ENCODE measurements around the gene PSMD11. TPM values are rescaled to one million over a fixed set of nuclear protein-coding genes. Genes with fewer than 3 reads are reported as not detected.

The PSMD11 gene
- total and polyA plus RNA-seq, 7 donors: 118 to 326 (median 207) TPM

DNA sequence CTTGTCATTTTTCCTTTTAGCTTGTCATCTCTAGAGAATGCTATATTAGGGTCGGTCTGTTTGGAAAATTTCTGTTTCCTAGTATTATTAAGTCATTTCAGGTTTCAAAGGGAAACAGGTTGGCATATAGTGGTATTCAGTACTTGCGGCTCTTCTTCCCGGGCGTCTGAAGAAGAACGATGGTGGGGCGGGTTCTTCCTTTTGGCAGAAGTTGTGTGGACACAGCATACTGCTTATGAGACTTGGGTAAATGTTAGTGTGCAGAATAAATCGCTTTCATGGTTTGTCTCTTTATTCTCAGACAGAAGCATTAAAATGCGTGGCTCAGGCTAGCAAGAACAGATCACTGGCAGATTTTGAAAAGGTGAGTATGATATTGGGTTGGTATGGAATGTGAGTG is 32.9 kb downstream of the PSMD11 start:
- Histone ChIP-seq H3K36me3 (ENCODE audit: insufficient read depth in 1 of 2, low read depth in 1 of 2) (peaks cover 32 to 100% of the 10 kb centered on the region in 2 donors), H3K4me3 (no peak overlapping the region), H3K9me3 (no peaks in the 10 kb centered on the region), H3K27me3 (ENCODE audit: insufficient read depth in 3 of 3, low read length in 2 of 3) (no peaks in the 10 kb centered on the region), H3K4me1 (peaks cover 7% of the 10 kb centered on the region), H3K27ac (no peak overlapping the region)
- WGBS, 3 donors: 92 to 94% (median 93%) methylated on average over 8 of the region's 8 CpGs
- TF ChIP-seq, protein P1, sequence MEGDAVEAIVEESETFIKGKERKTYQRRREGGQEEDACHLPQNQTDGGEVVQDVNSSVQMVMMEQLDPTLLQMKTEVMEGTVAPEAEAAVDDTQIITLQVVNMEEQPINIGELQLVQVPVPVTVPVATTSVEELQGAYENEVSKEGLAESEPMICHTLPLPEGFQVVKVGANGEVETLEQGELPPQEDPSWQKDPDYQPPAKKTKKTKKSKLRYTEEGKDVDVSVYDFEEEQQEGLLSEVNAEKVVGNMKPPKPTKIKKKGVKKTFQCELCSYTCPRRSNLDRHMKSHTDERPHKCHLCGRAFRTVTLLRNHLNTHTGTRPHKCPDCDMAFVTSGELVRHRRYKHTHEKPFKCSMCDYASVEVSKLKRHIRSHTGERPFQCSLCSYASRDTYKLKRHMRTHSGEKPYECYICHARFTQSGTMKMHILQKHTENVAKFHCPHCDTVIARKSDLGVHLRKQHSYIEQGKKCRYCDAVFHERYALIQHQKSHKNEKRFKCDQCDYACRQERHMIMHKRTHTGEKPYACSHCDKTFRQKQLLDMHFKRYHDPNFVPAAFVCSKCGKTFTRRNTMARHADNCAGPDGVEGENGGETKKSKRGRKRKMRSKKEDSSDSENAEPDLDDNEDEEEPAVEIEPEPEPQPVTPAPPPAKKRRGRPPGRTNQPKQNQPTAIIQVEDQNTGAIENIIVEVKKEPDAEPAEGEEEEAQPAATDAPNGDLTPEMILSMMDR (IDR thresholded peaks at IDR 0.05): no peak
- no peak for DNase-seq
- intact Hi-C loops (cut with DNase I): loop anchor here in 1 of 2 donors (5.0 kb wide), 1 partner anchor 1965 kb away; no protein-coding TSS in a partner anchor
- no peak for ATAC-seq

DNA sequence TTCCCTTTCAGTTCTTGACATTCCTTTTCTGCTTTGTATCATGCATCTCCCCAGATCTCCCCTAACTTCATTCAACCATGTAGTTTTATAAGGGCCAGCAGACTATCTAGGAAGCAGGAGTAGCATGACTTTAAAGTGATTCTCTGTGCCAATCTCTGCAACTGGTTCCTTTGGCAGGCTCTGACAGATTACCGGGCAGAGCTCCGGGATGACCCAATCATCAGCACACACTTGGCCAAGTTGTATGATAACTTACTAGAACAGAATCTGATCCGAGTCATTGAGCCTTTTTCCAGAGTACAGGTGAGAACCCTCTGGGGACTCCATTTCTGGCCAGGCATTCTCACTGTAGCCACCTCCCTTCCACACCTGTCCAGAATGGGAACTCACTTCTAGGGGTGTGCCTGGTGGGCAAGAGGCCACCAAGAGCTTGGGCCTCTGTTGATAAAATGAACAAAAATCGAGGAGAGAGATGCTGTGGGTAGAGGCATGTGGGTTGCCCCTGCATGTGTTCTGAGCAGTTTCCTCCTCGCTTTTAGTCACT is 34.8 kb downstream of the PSMD11 start:
- Histone ChIP-seq H3K4me1 (peaks cover 11% of the 10 kb centered on the region), H3K27me3 (ENCODE audit: insufficient read depth in 3 of 3, low read length in 2 of 3) (no peaks in the 10 kb centered on the region), H3K36me3 (ENCODE audit: insufficient read depth in 1 of 2, low read depth in 1 of 2) (peaks cover 26 to 93% of the 10 kb centered on the region in 2 donors), H3K9me3 (no peaks in the 10 kb centered on the region), H3K27ac (peak overlapping the region; percentile 19), H3K4me3 (no peak overlapping the region)
- 43 to 51% (median 47%) methylated on average over 5 of the region's 5 CpGs for WGBS, 3 donors
- DNase-seq (no peak), ATAC-seq (peak; percentile 71 to 79 (median 74))
- intact Hi-C loops (cut with DNase I): loop anchor here in 1 of 2 donors (5.0 kb wide), 1 partner anchor 1967 kb away; no protein-coding TSS in a partner anchor
- TF ChIP-seq, protein P1 (IDR thresholded peaks at IDR 0.05): no peak

DNA sequence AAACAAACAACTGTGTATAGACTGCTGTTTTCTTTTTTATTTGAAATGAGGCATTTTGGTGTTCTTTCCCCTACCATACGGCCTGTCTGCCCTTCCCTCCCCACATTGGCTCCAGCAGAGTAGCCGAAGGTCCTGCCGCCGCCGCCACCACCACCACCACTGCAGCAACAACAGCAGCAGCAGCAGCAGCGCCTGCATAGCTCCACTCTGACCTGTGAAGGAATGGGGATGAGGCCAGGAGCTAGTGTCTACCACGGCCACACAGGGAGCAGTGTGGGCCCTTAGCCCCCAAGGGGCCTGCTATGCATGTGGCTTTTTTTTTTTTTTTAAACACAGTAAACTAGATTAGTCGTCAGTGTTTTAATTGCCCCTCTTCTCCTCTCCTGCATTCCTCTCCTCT is 36.9 kb downstream of the PSMD11 start:
- H3K27ac ChIP-seq: no peak overlapping the region
- peaks cover 23% of the 10 kb centered on the region for H3K4me1 ChIP-seq
- TF ChIP-seq, protein P1 (IDR thresholded peaks at IDR 0.05): no peak
- no peak overlapping the region for H3K4me3 ChIP-seq
- intact Hi-C loops (cut with DNase I): loop anchor here in 1 of 2 donors (10.0 kb wide), 1 partner anchor 274 kb away; no protein-coding TSS in a partner anchor
- H3K27me3 ChIP-seq (ENCODE audit: insufficient read depth in 3 of 3, low read length in 2 of 3): no peaks in the 10 kb centered on the region
- H3K9me3 ChIP-seq: no peaks in the 10 kb centered on the region
- H3K36me3 ChIP-seq (ENCODE audit: insufficient read depth in 1 of 2, low read depth in 1 of 2): peaks cover 18 to 72% of the 10 kb centered on the region in 2 donors
- ATAC-seq (no peak), DNase-seq (no peak)
- 78 to 82% (median 80%) methylated on average over 8 of the region's 8 CpGs for WGBS, 3 donors

DNA sequence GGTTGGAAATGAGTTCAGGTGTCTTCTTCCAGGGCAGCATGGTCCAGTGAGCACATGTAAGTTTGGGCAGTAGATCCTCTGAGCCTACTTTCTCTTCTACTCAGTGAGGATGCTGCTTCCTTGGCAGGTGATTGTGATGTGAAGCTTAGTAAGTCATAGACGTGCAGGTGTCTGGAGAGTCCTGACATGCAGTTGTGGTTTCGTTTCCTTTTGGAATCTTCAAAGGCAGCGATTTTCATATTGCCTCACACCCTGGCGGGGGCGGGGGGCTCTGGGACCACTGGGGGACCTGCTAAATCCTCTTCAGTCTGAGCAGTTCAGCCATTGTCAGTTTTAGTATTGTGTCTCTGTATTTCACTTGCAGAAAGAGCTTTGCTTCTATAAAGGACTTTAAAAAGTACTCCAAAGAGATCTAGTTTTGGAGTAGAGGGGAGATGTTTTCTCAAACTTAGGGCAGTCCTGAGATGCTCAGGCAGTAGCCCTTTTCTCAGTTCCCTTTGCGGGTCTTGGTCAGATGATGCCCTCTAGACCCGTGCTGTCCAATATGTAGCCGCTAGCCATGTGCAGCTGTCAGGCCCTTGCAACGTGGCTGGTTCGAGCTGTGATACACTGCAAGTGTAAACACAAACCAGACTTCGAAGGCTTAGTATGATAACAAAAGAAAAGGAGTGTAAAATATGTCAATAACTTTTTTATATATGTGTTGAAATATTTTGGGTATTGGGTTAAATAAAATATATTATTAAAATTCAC is 38.4 kb downstream of the PSMD11 start:
- intact Hi-C loops (cut with DNase I): loop anchor here in 1 of 2 donors (10.0 kb wide), 1 partner anchor 272 kb away; no protein-coding TSS in a partner anchor
- H3K36me3 ChIP-seq (ENCODE audit: insufficient read depth in 1 of 2, low read depth in 1 of 2): peaks cover 16 to 57% of the 10 kb centered on the region in 2 donors
- no peaks in the 10 kb centered on the region for H3K9me3 ChIP-seq
- WGBS, 3 donors: 65 to 70% (median 65%) methylated on average over 11 of the region's 11 CpGs
- no peaks in the 10 kb centered on the region for H3K27me3 ChIP-seq (ENCODE audit: insufficient read depth in 3 of 3, low read length in 2 of 3)
- peak overlapping the region; percentile 65 for H3K27ac ChIP-seq
- H3K4me1 ChIP-seq: peaks cover 27% of the 10 kb centered on the region
- H3K4me3 ChIP-seq: no peak overlapping the region
- ATAC-seq (no peak), DNase-seq (no peak)
- TF ChIP-seq, protein P1 (IDR thresholded peaks at IDR 0.05): no peak

Data from psoas muscle (tissue), 8 donors.